HG03571 (cell line): ENCODE measurements around the gene NOSIP.

ENCODE experiments used
- ATAC-seq: cut with Tn5 transposase; IDR thresholded peaks from one replicate; pipeline ENCODE4 v1.9.1; 2021; ENCODE audit not compliant: unreplicated experiment

Gene NOSIP

DNA sequence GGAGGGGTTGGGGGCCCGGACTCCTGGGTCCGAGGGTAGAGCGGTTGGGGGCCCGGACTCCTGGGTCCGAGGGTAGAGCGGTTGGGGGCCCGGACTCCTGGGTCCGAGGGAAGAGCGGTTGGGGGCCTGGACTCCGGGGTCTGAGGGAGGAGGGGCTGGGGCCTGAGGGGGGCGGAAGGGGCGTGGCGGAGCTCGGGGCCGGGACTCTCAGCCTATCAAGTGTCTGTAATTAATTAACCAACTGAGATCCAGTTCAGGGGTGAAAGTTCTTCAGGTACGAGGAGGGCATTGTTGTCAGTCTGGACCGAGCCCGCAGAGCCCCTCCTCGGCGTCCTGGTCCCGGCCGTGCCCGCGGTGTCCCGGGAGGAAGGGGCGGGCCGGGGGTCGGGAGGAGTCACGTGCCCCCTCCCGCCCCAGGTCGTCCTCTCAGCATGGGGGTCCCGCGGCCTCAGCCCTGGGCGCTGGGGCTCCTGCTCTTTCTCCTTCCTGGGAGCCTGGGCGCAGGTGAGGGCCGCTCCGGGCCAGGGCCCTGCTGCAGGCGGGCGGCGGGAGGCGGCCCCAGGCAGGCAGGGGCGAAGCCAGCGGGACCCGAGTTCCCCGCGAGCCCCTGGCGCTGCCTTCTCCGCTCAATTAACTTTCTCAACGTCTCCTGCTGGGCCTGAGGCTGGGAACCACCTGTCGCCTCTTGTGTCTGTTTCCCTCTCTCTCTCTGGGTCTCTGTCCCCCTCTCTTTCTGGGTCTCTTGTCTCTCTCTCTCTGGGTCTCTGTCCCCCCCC lies 67.2 kb downstream of the NOSIP start:
- ATAC-seq: no peak

DNA sequence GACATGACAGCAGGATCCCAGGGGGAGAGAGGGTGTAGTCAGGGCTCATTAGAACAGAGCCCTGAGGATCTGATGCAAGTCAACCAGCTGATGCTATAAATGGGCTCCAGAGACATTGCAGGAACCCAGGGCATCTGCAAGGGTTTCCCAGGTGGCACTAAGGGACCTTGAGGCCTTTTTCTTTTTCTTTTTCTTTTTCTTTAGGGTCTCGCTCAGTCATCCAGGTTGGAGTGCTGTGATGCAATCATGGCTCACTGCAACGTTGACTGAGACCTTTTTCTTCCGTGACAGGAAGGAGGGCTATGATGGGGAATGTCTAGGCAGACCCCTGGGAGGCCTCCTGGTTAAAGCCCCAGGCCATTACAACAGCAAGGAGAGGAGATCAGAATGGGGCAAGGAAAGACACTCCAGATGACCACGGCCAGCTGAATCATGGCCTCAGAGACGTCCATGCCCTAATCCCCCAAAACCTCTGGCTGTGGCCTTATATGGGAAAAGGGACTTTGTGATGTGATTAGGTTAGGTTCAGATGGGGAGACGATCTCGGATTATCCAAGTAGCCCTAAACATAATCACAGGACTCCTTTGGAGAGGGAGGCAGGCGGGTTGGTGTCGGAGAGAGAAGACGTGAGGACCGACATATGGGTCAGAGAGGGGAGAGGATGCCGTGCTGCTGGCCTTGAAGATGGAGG lies 72.4 kb downstream of the NOSIP start:
- no peak for ATAC-seq

DNA sequence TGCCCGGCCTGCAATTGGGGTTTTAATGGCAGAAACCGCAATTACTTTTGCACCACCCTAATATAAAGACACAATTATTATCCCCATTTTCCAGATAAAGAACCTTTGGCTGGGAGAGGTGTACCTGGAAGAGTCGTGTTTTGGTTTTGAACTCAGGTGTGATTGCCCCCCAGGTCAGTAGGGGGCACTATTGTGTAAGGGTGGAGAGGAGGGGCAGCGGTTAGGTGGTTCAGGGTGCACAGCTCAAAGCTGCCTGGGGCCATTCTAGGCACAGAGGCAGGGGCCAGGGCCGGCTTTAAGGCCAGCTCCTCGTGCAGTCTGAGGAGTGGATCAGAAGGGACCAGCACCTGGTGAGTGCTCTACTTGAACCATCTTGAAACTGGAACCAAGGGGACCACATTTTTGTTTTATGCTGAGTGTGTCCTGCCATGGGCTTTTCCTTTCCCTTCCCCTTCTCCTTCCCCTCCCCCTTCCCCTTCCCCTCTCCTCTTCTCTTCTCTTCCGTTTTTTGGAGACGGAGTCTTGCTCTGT lies 73.7 kb downstream of the NOSIP start:
- no peak for ATAC-seq
